Peyer's patch (tissue), 4 donors: Measurements from ENCODE around the gene SERPINH1. TPM values are rescaled to one million over a fixed set of nuclear protein-coding genes. Genes with fewer than 3 reads are reported as not detected.
A peak's percentile ranks its signal among the peaks of the same experiment; 100 is the strongest.

ENCODE experiments used
- DNase-seq, 3 donors: peaks; one replicate each; pipeline ENCODE4 v3.0.0-alpha.2; 2017 to 2019
- H3K27ac ChIP-seq, 4 donors: fragments of 200-600 bp; sonication (generic); one replicate each; pipeline ENCODE4 v1.5.1; 2016 to 2019
- H3K27me3 ChIP-seq, 2 donors: fragments of 200-600 bp; sonication (generic); one replicate each; pipeline ENCODE4 v1.5.1; 2019
- H3K36me3 ChIP-seq, 3 donors: fragments of 200-600 bp; sonication (generic); one replicate each; pipeline ENCODE4 v1.5.1; 2016 to 2019
- H3K4me1 ChIP-seq, 4 donors: fragments of 200-600 bp; sonication (generic); one replicate each; pipeline ENCODE4 v1.5.1; 2016 to 2019
- H3K4me3 ChIP-seq, 4 donors: fragments of 200-600 bp; sonication (generic); 1 replicate in 3 of 4; 2 replicates in 1 of 4; pipeline ENCODE4 v1.5.1; 2016 to 2019; ENCODE audit warnings: mild to moderate bottlenecking in 1 of 4
- H3K9me3 ChIP-seq, 4 donors: fragments of 200-600 bp; sonication (generic); one replicate each; pipeline ENCODE4 v1.5.1; 2016 to 2019; ENCODE audit warnings: mild to moderate bottlenecking in 1 of 4
- POLR2A ChIP-seq, 2 donors: fragments of 450-650 bp; IDR thresholded peaks; one replicate each; pipeline ENCODE4 v1.5.1; 2017; ENCODE audit warnings: antibody characterized with exemption in 2 of 2, mild to moderate bottlenecking in 2 of 2, moderate library complexity in 2 of 2
- total RNA-seq, 4 donors: library from RNA; depleted of rRNA; stranded (reverse); fragments of >200 nt; gene quantifications; one replicate each; pipeline ENCODE4 v1.1.0, GENCODE V29; 2016
- TF ChIP-seq, protein P1 (sequence below), 6 experiments: fragments of 450-650 bp in 4 of 6; fragments of 200-600 bp in 2 of 6; sonication (generic) in 1 of 6; IDR thresholded peaks; one replicate each; pipeline ENCODE4 v1.5.1; 2017 to 2019; ENCODE audit warnings: antibody characterized with exemption in 6 of 6, mild to moderate bottlenecking in 3 of 6, moderate library complexity in 1 of 6

The SERPINH1 gene
- total RNA-seq, 4 donors from 2014 or later = 35.4 to 50.9 (median 43.4) TPM

- TF ChIP-seq, protein P1, sequence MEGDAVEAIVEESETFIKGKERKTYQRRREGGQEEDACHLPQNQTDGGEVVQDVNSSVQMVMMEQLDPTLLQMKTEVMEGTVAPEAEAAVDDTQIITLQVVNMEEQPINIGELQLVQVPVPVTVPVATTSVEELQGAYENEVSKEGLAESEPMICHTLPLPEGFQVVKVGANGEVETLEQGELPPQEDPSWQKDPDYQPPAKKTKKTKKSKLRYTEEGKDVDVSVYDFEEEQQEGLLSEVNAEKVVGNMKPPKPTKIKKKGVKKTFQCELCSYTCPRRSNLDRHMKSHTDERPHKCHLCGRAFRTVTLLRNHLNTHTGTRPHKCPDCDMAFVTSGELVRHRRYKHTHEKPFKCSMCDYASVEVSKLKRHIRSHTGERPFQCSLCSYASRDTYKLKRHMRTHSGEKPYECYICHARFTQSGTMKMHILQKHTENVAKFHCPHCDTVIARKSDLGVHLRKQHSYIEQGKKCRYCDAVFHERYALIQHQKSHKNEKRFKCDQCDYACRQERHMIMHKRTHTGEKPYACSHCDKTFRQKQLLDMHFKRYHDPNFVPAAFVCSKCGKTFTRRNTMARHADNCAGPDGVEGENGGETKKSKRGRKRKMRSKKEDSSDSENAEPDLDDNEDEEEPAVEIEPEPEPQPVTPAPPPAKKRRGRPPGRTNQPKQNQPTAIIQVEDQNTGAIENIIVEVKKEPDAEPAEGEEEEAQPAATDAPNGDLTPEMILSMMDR (IDR thresholded peaks at IDR 0.05) = no peak
- TF ChIP-seq POLR2A (IDR thresholded peaks at IDR 0.05) = peak in 1 of 2 donors; percentile 14
- Histone ChIP-seq H3K27me3 (no peaks in the 10 kb centered on the region), H3K4me1 (peaks cover 0 to 59% (median 6%) of the 10 kb centered on the region in 4 donors), H3K36me3 (no peaks in the 10 kb centered on the region), H3K9me3 (no peaks in the 10 kb centered on the region), H3K4me3 (peak overlapping the region in 1 of 4 donors; percentile 8), H3K27ac (peak overlapping the region; percentile 61 to 86 (median 76))
- DNase-seq = peak in 1 of 3 donors; percentile 62
Measured at GRCh38 chr11:75558939-75559843, 2.9 kb upstream of the SERPINH1 start.

DNA sequence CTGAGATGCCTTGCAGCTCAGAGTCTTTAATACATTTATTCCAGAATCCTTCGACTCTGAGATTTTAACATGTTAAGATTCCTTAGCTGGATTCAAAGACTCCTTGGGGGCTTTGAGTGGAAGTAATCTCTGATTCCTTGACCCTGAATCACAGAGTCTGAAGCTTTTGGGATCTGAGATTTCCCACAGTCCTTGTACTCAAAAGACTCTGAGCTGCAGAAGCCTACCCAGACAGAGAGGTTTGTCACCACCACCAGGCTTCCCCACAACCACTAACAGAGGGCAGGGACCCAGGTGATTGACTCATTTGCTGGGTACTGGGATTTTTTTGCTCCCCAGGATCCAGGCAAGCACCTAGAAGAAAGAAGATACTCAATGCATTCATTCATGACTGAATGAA is 1.4 kb upstream of the SERPINH1 start:
- H3K9me3 ChIP-seq = no peaks in the 10 kb centered on the region
- peak overlapping the region in 1 of 4 donors; percentile 92 for H3K27ac ChIP-seq
- no peak overlapping the region for H3K4me3 ChIP-seq
- H3K4me1 ChIP-seq = peaks cover 0 to 66% (median 6%) of the 10 kb centered on the region in 4 donors
- no peaks in the 10 kb centered on the region for H3K27me3 ChIP-seq
- no peak for DNase-seq
- no peaks in the 10 kb centered on the region for H3K36me3 ChIP-seq
- TF ChIP-seq, protein P1 (IDR thresholded peaks at IDR 0.05) = no peak
- no peak for TF ChIP-seq POLR2A (IDR thresholded peaks at IDR 0.05)

GRCh38 chr11:75561426-75562047 is 516 bp upstream of the SERPINH1 start:
- no peak for DNase-seq
- TF ChIP-seq, protein P1 (IDR thresholded peaks at IDR 0.05) = no peak
- TF ChIP-seq POLR2A (IDR thresholded peaks at IDR 0.05) = no peak
- Histone ChIP-seq H3K36me3 (peaks cover 0 to 2% (median 0%) of the 10 kb centered on the region in 3 donors), H3K27me3 (no peaks in the 10 kb centered on the region), H3K9me3 (no peaks in the 10 kb centered on the region), H3K4me1 (peaks cover 0 to 74% (median 8%) of the 10 kb centered on the region in 4 donors), H3K4me3 (peak overlapping the region; percentile 72 to 76 (median 74)), H3K27ac (peak overlapping the region; percentile 87 to 97 (median 94))

GRCh38 chr11:75562836-75563484 is 907 bp downstream of the SERPINH1 start:
- TF ChIP-seq POLR2A (IDR thresholded peaks at IDR 0.05) = no peak
- TF ChIP-seq, protein P1 (IDR thresholded peaks at IDR 0.05) = no peak
- peaks cover 0 to 15% (median 0%) of the 10 kb centered on the region in 3 donors for H3K36me3 ChIP-seq
- no peak for DNase-seq
- H3K27me3 ChIP-seq = no peaks in the 10 kb centered on the region
- H3K4me1 ChIP-seq = peaks cover 0 to 66% (median 8%) of the 10 kb centered on the region in 4 donors
- peak overlapping the region; percentile 72 to 76 (median 74) for H3K4me3 ChIP-seq
- no peaks in the 10 kb centered on the region for H3K9me3 ChIP-seq
- H3K27ac ChIP-seq = peak overlapping the region; percentile 87 to 97 (median 94)

GRCh38 chr11:75563501-75563977 is 1.5 kb downstream of the SERPINH1 start:
- Histone ChIP-seq H3K36me3 (peaks cover 0 to 21% (median 0%) of the 10 kb centered on the region in 3 donors), H3K4me3 (peak overlapping the region; percentile 72 to 76 (median 74)), H3K27ac (peak overlapping the region; percentile 87 to 97 (median 94)), H3K9me3 (no peaks in the 10 kb centered on the region), H3K4me1 (peaks cover 0 to 64% (median 8%) of the 10 kb centered on the region in 4 donors), H3K27me3 (no peaks in the 10 kb centered on the region)
- TF ChIP-seq, protein P1 (IDR thresholded peaks at IDR 0.05) = no peak
- TF ChIP-seq POLR2A (IDR thresholded peaks at IDR 0.05) = no peak
- DNase-seq = no peak
